GM12874 (cell line): ENCODE results near the gene DUSP22.

Experiments used
- CTCF ChIP-seq: IDR thresholded peaks from 2 replicates; pipeline ENCODE4 v1.5.1; 2011; ENCODE audit warnings: low read depth, mild to moderate bottlenecking, control low read depth, low read length, moderate library complexity; ENCODE audit not compliant: insufficient read depth

DUSP22 gene

GRCh38 chr6:389622-390021, 97.3 kb downstream of the DUSP22 start:
- TF ChIP-seq CTCF, result no peak

GRCh38 chr6:390914-391558, 98.7 kb downstream of the DUSP22 start:
- TF ChIP-seq CTCF, result no peak

- TF ChIP-seq CTCF, result no peak
Measured at GRCh38 chr6:391559-392440, 99.5 kb downstream of the DUSP22 start, which contains the start of gene IRF4. IRF4 (plus strand) TSS chr6:391752; CDS start chr6:393153, 1,401 bp downstream.

GRCh38 chr6:392441-393390, 100.4 kb downstream of the DUSP22 start:
- no peak for TF ChIP-seq CTCF

GRCh38 chr6:393391-394221, 101.3 kb downstream of the DUSP22 start:
- no peak for TF ChIP-seq CTCF

- TF ChIP-seq CTCF, result no peak
Measured at GRCh38 chr6:394641-395289, 102.5 kb downstream of the DUSP22 start.
